Activated naive CD8-positive, alpha-beta T cell (primary cell): Measurements from ENCODE around the gene BCL7B.
"Not testable (repeated sequence)": the region's sequence is repeated elsewhere in the genome, so short reads cannot be mapped to it uniquely, and the experiment has no call there.

Experiments used
- H3K27ac Mint-ChIP-seq: one replicate; pipeline ENCODE4 v1.8.0; 2021; ENCODE audit warnings: mixed read lengths
- H3K27me3 Mint-ChIP-seq: one replicate; pipeline ENCODE4 v1.8.0; 2021; ENCODE audit warnings: mixed read lengths
- H3K36me3 Mint-ChIP-seq: one replicate; pipeline ENCODE4 v1.8.0; 2021; ENCODE audit warnings: mixed read lengths
- H3K4me1 Mint-ChIP-seq: one replicate; pipeline ENCODE4 v1.8.0; 2021; ENCODE audit warnings: low read depth, mixed read lengths
- H3K4me3 Mint-ChIP-seq: one replicate; pipeline ENCODE4 v1.8.0; 2021; ENCODE audit warnings: mild to moderate bottlenecking, mixed read lengths
- H3K9me3 Mint-ChIP-seq: one replicate; pipeline ENCODE4 v1.8.0; 2021; ENCODE audit warnings: low read depth, mixed read lengths

BCL7B gene

DNA sequence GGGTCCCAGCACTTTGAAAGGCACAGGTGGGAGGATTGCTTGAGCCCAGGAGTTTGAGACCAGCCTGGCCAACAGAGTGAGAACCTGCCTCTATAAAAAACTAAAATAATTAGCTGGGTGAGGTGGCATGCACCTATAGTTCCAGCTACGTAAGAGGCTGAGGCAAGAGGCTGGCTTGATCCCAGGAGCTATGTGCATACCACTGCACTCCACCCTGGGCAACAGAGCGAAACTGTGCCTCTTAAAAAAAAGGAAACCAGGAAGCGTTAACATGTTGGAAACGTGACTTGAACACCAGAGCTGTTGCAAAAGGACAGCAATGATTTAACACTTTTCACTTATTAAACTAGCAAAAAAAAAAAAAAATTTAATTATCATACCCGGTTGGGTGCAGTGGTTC, 48.0 kb downstream of the BCL7B start:
- Mint-ChIP-seq H3K27me3 (no peaks in the 10 kb centered on the region), H3K9me3 (no peaks in the 10 kb centered on the region), H3K4me1 (peaks cover 26% of the 10 kb centered on the region), H3K27ac (no peak overlapping the region), H3K4me3 (no peak overlapping the region), H3K36me3 (peaks cover 13% of the 10 kb centered on the region)

GRCh38 chr7:73507556-73507955, 49.9 kb downstream of the BCL7B start:
- peaks cover 17% of the 10 kb centered on the region for H3K4me1 Mint-ChIP-seq
- H3K9me3 Mint-ChIP-seq, result no peaks in the 10 kb centered on the region
- no peaks in the 10 kb centered on the region for H3K27me3 Mint-ChIP-seq
- peaks cover 11% of the 10 kb centered on the region for H3K36me3 Mint-ChIP-seq
- H3K27ac Mint-ChIP-seq, result no peak overlapping the region
- H3K4me3 Mint-ChIP-seq, result no peak overlapping the region

DNA sequence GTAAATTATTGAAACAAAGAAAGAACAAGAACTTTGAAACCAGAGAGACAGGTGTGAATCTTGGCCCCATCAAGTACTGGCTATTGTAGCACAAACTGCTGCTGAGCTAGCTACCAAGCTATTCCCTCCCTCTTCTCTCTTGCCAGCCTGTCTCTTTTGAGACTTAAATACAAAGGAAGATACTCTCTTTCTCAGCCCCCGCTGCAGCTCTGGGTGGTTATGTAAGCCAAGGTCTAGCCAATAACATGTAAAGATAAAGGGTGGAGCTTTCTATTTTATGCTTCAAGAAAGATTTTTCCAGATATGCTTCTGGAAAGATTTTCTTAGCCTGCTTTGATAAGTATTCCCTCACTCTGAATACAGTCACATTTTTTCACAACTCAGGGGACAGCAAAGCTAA, 52.6 kb downstream of the BCL7B start:
- H3K4me1 Mint-ChIP-seq, result peaks cover 14% of the 10 kb centered on the region
- no peak overlapping the region for H3K4me3 Mint-ChIP-seq
- H3K36me3 Mint-ChIP-seq, result peaks cover 15% of the 10 kb centered on the region
- H3K27me3 Mint-ChIP-seq, result no peaks in the 10 kb centered on the region
- no peak overlapping the region for H3K27ac Mint-ChIP-seq
- no peaks in the 10 kb centered on the region for H3K9me3 Mint-ChIP-seq

DNA sequence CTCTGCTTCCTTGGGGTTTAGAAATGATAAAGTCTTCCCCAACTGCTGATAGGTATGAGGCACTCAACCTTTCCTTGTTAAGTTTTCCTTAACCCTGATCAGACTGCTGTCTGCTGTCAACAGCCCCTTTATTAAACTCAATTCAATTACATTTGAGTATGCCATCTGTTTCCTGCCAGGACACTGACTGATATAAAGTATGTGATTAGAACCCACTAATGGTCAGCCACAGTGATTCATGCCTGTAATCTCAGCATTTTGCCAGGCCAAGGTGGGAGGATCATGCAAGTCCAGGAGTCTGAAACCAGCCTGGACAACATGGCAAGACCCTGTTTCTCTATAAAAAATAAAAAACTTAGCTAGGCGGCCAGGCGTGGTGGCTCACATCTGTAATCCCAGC, 53.5 kb downstream of the BCL7B start:
- Mint-ChIP-seq H3K27ac (no peak overlapping the region), H3K9me3 (no peaks in the 10 kb centered on the region), H3K27me3 (no peaks in the 10 kb centered on the region)

DNA sequence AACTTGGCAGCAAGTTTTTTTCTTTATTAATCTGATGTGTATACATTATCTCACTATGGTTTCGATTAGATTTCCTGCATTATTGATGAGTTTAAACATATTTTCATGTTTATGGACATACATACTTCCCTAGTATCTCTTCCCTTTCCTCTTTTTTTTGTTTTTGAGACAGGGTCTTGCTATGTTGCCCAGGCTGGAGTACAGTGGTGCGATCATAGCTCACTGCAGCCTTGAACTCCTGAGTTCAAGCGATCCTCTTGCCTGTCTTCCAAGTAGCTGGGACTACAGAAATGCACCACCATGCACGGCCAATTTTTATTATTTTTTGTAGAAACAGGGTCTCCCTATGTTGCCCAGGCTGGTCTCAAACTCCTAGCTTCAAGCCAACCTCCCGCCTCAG, 54.3 kb downstream of the BCL7B start:
- H3K27me3 Mint-ChIP-seq, result no peaks in the 10 kb centered on the region

More for the DNA sequence above, 53.5 kb downstream of the BCL7B start:
- Mint-ChIP-seq H3K4me3 (no peak overlapping the region), H3K36me3 (peaks cover 15% of the 10 kb centered on the region), H3K4me1 (peaks cover 14% of the 10 kb centered on the region)

DNA sequence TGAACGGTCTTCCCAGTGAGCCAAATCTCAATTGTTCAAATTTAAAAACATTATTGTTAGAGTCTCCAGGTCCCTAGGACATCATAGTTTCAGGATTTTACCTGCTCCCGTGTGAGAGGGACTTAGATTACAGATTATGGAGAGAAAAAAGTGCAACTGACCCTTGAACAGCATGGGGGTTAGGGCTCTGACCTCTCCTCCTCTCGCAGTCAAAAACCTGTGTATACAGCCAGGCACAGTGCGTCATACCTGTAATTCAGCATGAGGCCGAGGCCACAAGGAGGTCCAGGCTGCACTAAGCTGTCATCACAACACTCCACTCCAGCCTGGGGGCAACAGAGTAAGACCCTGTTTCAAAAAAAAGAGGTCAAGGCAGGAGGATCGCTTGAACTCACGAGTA, 60.9 kb downstream of the BCL7B start:
- H3K9me3 Mint-ChIP-seq, result no peaks in the 10 kb centered on the region
- no peak overlapping the region for H3K4me3 Mint-ChIP-seq
- peaks cover 22% of the 10 kb centered on the region for H3K36me3 Mint-ChIP-seq
- H3K27ac Mint-ChIP-seq, result no peak overlapping the region
- no peaks in the 10 kb centered on the region for H3K27me3 Mint-ChIP-seq
- H3K4me1 Mint-ChIP-seq, result peaks cover 14% of the 10 kb centered on the region

More for the DNA sequence above, 54.3 kb downstream of the BCL7B start:
- H3K27ac Mint-ChIP-seq, result no peak overlapping the region
- no peak overlapping the region for H3K4me3 Mint-ChIP-seq
- no peaks in the 10 kb centered on the region for H3K9me3 Mint-ChIP-seq
- H3K4me1 Mint-ChIP-seq, result peaks cover 14% of the 10 kb centered on the region
- H3K36me3 Mint-ChIP-seq, result peaks cover 19% of the 10 kb centered on the region

- not testable (repeated sequence) for H3K27me3 Mint-ChIP-seq, H3K4me1 Mint-ChIP-seq, H3K9me3 Mint-ChIP-seq, H3K4me3 Mint-ChIP-seq, H3K27ac Mint-ChIP-seq
- H3K36me3 Mint-ChIP-seq, result peaks cover 18% of the 10 kb centered on the region
Measured at GRCh38 chr7:73495507-73495906, 62.0 kb downstream of the BCL7B start.

- H3K27me3 Mint-ChIP-seq, result no peaks in the 10 kb centered on the region
Measured at GRCh38 chr7:73489976-73490375, 67.5 kb downstream of the BCL7B start.

GRCh38 chr7:73487486-73487885, 70.0 kb downstream of the BCL7B start:
- Mint-ChIP-seq H3K27me3 (no peaks in the 10 kb centered on the region), H3K9me3 (no peaks in the 10 kb centered on the region), H3K4me3 (no peak overlapping the region), H3K4me1 (peaks cover 13% of the 10 kb centered on the region), H3K27ac (no peak overlapping the region), H3K36me3 (no peaks in the 10 kb centered on the region)

More at GRCh38 chr7:73489976-73490375, 67.5 kb downstream of the BCL7B start:
- peaks cover 5% of the 10 kb centered on the region for H3K4me1 Mint-ChIP-seq
- H3K4me3 Mint-ChIP-seq, result no peak overlapping the region
- no peak overlapping the region for H3K27ac Mint-ChIP-seq
- H3K36me3 Mint-ChIP-seq, result peaks cover 5% of the 10 kb centered on the region
- no peaks in the 10 kb centered on the region for H3K9me3 Mint-ChIP-seq
